ENCODE data around the gene CHST11. TPM values are rescaled to one million over a fixed set of nuclear protein-coding genes. Genes with fewer than 3 reads are reported as not detected.

The CHST11 gene
- polyA plus RNA-seq, 1 donor (not counting 4 experiments of a cell fraction or from before 2014, with no cell fraction given), result 11.9 TPM

GRCh38 chr12:104649921-104650320 is 193.2 kb downstream of the CHST11 start:
- no peak overlapping the region for H3K4me2 ChIP-seq (ENCODE audit: control insufficient read depth, extremely low read depth, insufficient read depth, low read depth, low read length)
- H3K9ac ChIP-seq (ENCODE audit: control insufficient read depth, extremely low read depth, insufficient read depth, low read length), result no peak overlapping the region
- H3K36me3 ChIP-seq (ENCODE audit: control insufficient read depth in 2 of 2, extremely low read depth in 1 of 2, insufficient read depth in 2 of 2, low read length in 2 of 2), result no peaks in the 10 kb centered on the region
- no peaks in the 10 kb centered on the region for H4K20me1 ChIP-seq (ENCODE audit: control insufficient read depth, extremely low read depth, insufficient read depth, low read length)
- H3K27me3 ChIP-seq (ENCODE audit: control insufficient read depth, extremely low read depth, insufficient read depth, low read length), result no peaks in the 10 kb centered on the region
- no peaks in the 10 kb centered on the region for H3K79me2 ChIP-seq (ENCODE audit: control insufficient read depth, insufficient read depth, low read length)
- no peak overlapping the region for H2AFZ ChIP-seq (ENCODE audit: control insufficient read depth, low read length)
- no peak for FAIRE-seq
- no peak for DNase-seq (ENCODE audit: low read depth, low spot score)
- TF ChIP-seq EZH2 (IDR thresholded peaks at IDR 0.05; ENCODE audit: low read length), result no peak
- TF ChIP-seq, protein P1, sequence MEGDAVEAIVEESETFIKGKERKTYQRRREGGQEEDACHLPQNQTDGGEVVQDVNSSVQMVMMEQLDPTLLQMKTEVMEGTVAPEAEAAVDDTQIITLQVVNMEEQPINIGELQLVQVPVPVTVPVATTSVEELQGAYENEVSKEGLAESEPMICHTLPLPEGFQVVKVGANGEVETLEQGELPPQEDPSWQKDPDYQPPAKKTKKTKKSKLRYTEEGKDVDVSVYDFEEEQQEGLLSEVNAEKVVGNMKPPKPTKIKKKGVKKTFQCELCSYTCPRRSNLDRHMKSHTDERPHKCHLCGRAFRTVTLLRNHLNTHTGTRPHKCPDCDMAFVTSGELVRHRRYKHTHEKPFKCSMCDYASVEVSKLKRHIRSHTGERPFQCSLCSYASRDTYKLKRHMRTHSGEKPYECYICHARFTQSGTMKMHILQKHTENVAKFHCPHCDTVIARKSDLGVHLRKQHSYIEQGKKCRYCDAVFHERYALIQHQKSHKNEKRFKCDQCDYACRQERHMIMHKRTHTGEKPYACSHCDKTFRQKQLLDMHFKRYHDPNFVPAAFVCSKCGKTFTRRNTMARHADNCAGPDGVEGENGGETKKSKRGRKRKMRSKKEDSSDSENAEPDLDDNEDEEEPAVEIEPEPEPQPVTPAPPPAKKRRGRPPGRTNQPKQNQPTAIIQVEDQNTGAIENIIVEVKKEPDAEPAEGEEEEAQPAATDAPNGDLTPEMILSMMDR (optimal IDR thresholded peaks at IDR 0.05 in 1 of 3, IDR thresholded peaks at IDR 0.05 in 1 of 3, conservative IDR thresholded peaks at IDR 0.05 in 1 of 3; ENCODE audit: extremely low read depth in 1 of 3, insufficient read depth in 2 of 3, low read length in 3 of 3), result no peak
- no peak overlapping the region for H3K4me3 ChIP-seq (ENCODE audit: control insufficient read depth in 2 of 3, extremely low read depth in 1 of 3, insufficient read depth in 2 of 3, low read depth in 1 of 3, low read length in 3 of 3)
- dilution Hi-C loops (cut with MboI; ENCODE audit: extremely low pct_ligation_motif_present, low sequenced_read_pairs), result no loop called here
- no peaks in the 10 kb centered on the region for H3K9me1 ChIP-seq (ENCODE audit: control insufficient read depth, extremely low read depth, insufficient read depth, low read length)
- no peaks in the 10 kb centered on the region for H3K4me1 ChIP-seq (ENCODE audit: control insufficient read depth, extremely low read depth, insufficient read depth, low read length)
- H3K9me3 ChIP-seq (ENCODE audit: control insufficient read depth, low read depth, low read length), result no peaks in the 10 kb centered on the region
- H3K27ac ChIP-seq (ENCODE audit: control insufficient read depth, insufficient read depth, low read length), result no peak overlapping the region

DNA sequence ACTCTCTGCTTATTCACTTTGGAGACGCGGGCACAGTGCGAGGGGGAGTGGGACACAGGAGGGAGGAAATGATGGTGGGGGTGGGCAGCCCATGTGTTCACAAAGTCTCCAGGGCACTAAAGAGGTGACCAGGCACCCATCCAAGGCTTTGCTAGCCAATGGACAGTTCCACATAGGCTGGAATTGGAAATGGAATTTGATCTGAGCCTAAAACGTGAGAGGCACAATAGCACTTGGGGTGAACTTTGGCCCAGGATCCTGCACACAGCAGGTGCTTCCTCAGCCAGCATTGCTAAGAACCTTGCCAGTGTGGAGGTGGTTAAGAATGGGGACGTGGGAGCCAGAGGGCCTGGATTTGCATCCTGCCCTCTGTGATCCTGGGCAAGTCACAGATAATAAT is 193.8 kb downstream of the CHST11 start:
- Histone ChIP-seq H3K4me3 (ENCODE audit: control insufficient read depth in 2 of 3, extremely low read depth in 1 of 3, insufficient read depth in 2 of 3, low read depth in 1 of 3, low read length in 3 of 3) (no peak overlapping the region), H3K4me2 (ENCODE audit: control insufficient read depth, extremely low read depth, insufficient read depth, low read depth, low read length) (no peak overlapping the region), H3K79me2 (ENCODE audit: control insufficient read depth, insufficient read depth, low read length) (no peaks in the 10 kb centered on the region), H2AFZ (ENCODE audit: control insufficient read depth, low read length) (no peak overlapping the region), H3K27me3 (ENCODE audit: control insufficient read depth, extremely low read depth, insufficient read depth, low read length) (no peaks in the 10 kb centered on the region), H3K4me1 (ENCODE audit: control insufficient read depth, extremely low read depth, insufficient read depth, low read length) (no peaks in the 10 kb centered on the region), H3K36me3 (ENCODE audit: control insufficient read depth in 2 of 2, extremely low read depth in 1 of 2, insufficient read depth in 2 of 2, low read length in 2 of 2) (no peaks in the 10 kb centered on the region), H3K9me3 (ENCODE audit: control insufficient read depth, low read depth, low read length) (no peaks in the 10 kb centered on the region), H3K27ac (ENCODE audit: control insufficient read depth, insufficient read depth, low read length) (no peak overlapping the region), H4K20me1 (ENCODE audit: control insufficient read depth, extremely low read depth, insufficient read depth, low read length) (no peaks in the 10 kb centered on the region), H3K9me1 (ENCODE audit: control insufficient read depth, extremely low read depth, insufficient read depth, low read length) (no peaks in the 10 kb centered on the region), H3K9ac (ENCODE audit: control insufficient read depth, extremely low read depth, insufficient read depth, low read length) (no peak overlapping the region)
- DNase-seq (ENCODE audit: low read depth, low spot score), result no peak
- dilution Hi-C loops (cut with MboI; ENCODE audit: extremely low pct_ligation_motif_present, low sequenced_read_pairs), result no loop called here
- TF ChIP-seq, protein P1 (optimal IDR thresholded peaks at IDR 0.05 in 1 of 3, IDR thresholded peaks at IDR 0.05 in 1 of 3, conservative IDR thresholded peaks at IDR 0.05 in 1 of 3; ENCODE audit: extremely low read depth in 1 of 3, insufficient read depth in 2 of 3, low read length in 3 of 3), result no peak
- no peak for TF ChIP-seq EZH2 (IDR thresholded peaks at IDR 0.05; ENCODE audit: low read length)
- FAIRE-seq, result no peak
